GM08714 (cell line): ENCODE results near the gene SAXO1.

Experiments used
- H3K4me3 ChIP-seq: fragments of 200-500 bp; sonication (Bioruptor generic); 2 replicates; pipeline ENCODE4 v1.5.1; 2014; ENCODE audit warnings: mild to moderate bottlenecking, low read length, inconsistent platforms
- ZNF274 ChIP-seq: IDR thresholded peaks from 2 replicates; pipeline ENCODE4 v1.6.1; 2012; ENCODE audit warnings: mild to moderate bottlenecking, low read depth, low read length

SAXO1 gene

GRCh38 chr9:18988003-18988402 lies 45.0 kb downstream of the SAXO1 start:
- no peak for TF ChIP-seq ZNF274
- H3K4me3 ChIP-seq = no peak overlapping the region

- no peak for TF ChIP-seq ZNF274
- H3K4me3 ChIP-seq = no peak overlapping the region
Measured at GRCh38 chr9:18985996-18986395, 47.0 kb downstream of the SAXO1 start.

- TF ChIP-seq ZNF274 = no peak
- no peak overlapping the region for H3K4me3 ChIP-seq
Measured at GRCh38 chr9:18985464-18985951, 47.5 kb downstream of the SAXO1 start.

- H3K4me3 ChIP-seq = no peak overlapping the region
- no peak for TF ChIP-seq ZNF274
Measured at GRCh38 chr9:18982262-18982620, 50.8 kb downstream of the SAXO1 start.

- no peak for TF ChIP-seq ZNF274
- H3K4me3 ChIP-seq = no peak overlapping the region
Measured at GRCh38 chr9:18981476-18982261, 51.3 kb downstream of the SAXO1 start.

GRCh38 chr9:18980189-18980588 lies 52.8 kb downstream of the SAXO1 start:
- no peak for TF ChIP-seq ZNF274
- no peak overlapping the region for H3K4me3 ChIP-seq

- no peak for TF ChIP-seq ZNF274
Measured at GRCh38 chr9:18979367-18979766, 53.6 kb downstream of the SAXO1 start.

GRCh38 chr9:18978188-18978587 lies 54.8 kb downstream of the SAXO1 start:
- H3K4me3 ChIP-seq = no peak overlapping the region
- no peak for TF ChIP-seq ZNF274

More at GRCh38 chr9:18979367-18979766, 53.6 kb downstream of the SAXO1 start:
- no peak overlapping the region for H3K4me3 ChIP-seq

- H3K4me3 ChIP-seq = no peak overlapping the region
- no peak for TF ChIP-seq ZNF274
Measured at GRCh38 chr9:18976709-18977531, 56.1 kb downstream of the SAXO1 start.

- TF ChIP-seq ZNF274 = no peak
- no peak overlapping the region for H3K4me3 ChIP-seq
Measured at GRCh38 chr9:18976221-18976708, 56.7 kb downstream of the SAXO1 start.

GRCh38 chr9:18973348-18973747 lies 59.7 kb downstream of the SAXO1 start:
- TF ChIP-seq ZNF274 = no peak
- no peak overlapping the region for H3K4me3 ChIP-seq

- H3K4me3 ChIP-seq = no peak overlapping the region
- TF ChIP-seq ZNF274 = no peak
Measured at GRCh38 chr9:18972675-18973074, 60.3 kb downstream of the SAXO1 start.

- TF ChIP-seq ZNF274 = no peak
- no peak overlapping the region for H3K4me3 ChIP-seq
Measured at GRCh38 chr9:18971909-18972308, 61.1 kb downstream of the SAXO1 start.

- no peak for TF ChIP-seq ZNF274
- no peak overlapping the region for H3K4me3 ChIP-seq
Measured at GRCh38 chr9:18971404-18971803, 61.6 kb downstream of the SAXO1 start.

- TF ChIP-seq ZNF274 = no peak
- H3K4me3 ChIP-seq = no peak overlapping the region
Measured at GRCh38 chr9:18970393-18970792, 62.6 kb downstream of the SAXO1 start.
